Activated CD8-positive, alpha-beta memory T cell treated with anti-CD3 and anti-CD28 coated beads for 48 hours (primary cell): Measurements from ENCODE around the gene VCP.

Experiments used
- DNase-seq, 3 experiments: peaks; one replicate each; pipeline ENCODE4 v3.0.0-alpha.2; 2020; ENCODE audit warnings: low read depth in 2 of 3, low spot score in 2 of 3

Gene VCP

GRCh38 chr9:35072461-35073278 is at the start of gene VCP:
Gene VCP (minus strand): TSS chr9:35072625. CDS start chr9:35072353, 272 bp downstream.
- DNase-seq: peak; percentile 62 to 94 (median 89)

GRCh38 chr9:35116898-35117551 is 44.6 kb upstream of the VCP start:
- DNase-seq: peak; percentile 51 to 71 (median 65)

- DNase-seq: no peak
Measured at GRCh38 chr9:35116539-35116897, 44.1 kb upstream of the VCP start.

- DNase-seq: peak; percentile 78 to 86 (median 81)
Measured at GRCh38 chr9:35115680-35116538, 43.5 kb upstream of the VCP start, which contains the start of gene ATOSB. Gene ATOSB (minus strand): TSS chr9:35115862. CDS start chr9:35108274, 7,588 bp downstream.

GRCh38 chr9:35114840-35115628 is 42.6 kb upstream of the VCP start:
- no peak for DNase-seq

GRCh38 chr9:35114113-35114839 is 41.9 kb upstream of the VCP start:
- peak in 1 of 3 experiments; percentile 37 for DNase-seq

GRCh38 chr9:35112257-35113020 is 40.0 kb upstream of the VCP start:
- no peak for DNase-seq

GRCh38 chr9:35111001-35111933 is 38.8 kb upstream of the VCP start:
- DNase-seq: peak; percentile 83 to 89 (median 86)

GRCh38 chr9:35110327-35110761 is 37.9 kb upstream of the VCP start:
- DNase-seq: no peak

- no peak for DNase-seq
Measured at GRCh38 chr9:35108946-35109575, 36.6 kb upstream of the VCP start.

- DNase-seq: no peak
Measured at GRCh38 chr9:35108461-35108860, 36.0 kb upstream of the VCP start.

GRCh38 chr9:35107297-35108290 is 35.2 kb upstream of the VCP start:
- DNase-seq: no peak

GRCh38 chr9:35106343-35106730 is 33.9 kb upstream of the VCP start:
- DNase-seq: no peak

- DNase-seq: no peak
Measured at GRCh38 chr9:35105571-35106342, 33.3 kb upstream of the VCP start.

GRCh38 chr9:35105126-35105525 is 32.7 kb upstream of the VCP start:
- DNase-seq: no peak

- no peak for DNase-seq
Measured at GRCh38 chr9:35104586-35104985, 32.2 kb upstream of the VCP start.
